SKM-1 (cell line): ENCODE results near the gene KIAA1217.

ENCODE experiments used
- DNase-seq: peaks from one replicate; lab custom pipeline; 2025; ENCODE audit not compliant: unreplicated experiment; lab: John Stamatoyannopoulos, UW

KIAA1217 gene

GRCh38 chr10:24208661-24209431 lies at the start of gene KIAA1217:
Gene KIAA1217 (plus strand): TSS chr10:24209138. CDS start chr10:24209194, 56 bp downstream.
- DNase-seq = no peak

- DNase-seq = no peak
Measured at GRCh38 chr10:24162206-24162985, 46.5 kb upstream of the KIAA1217 start.

GRCh38 chr10:24163485-24163884 lies 45.5 kb upstream of the KIAA1217 start:
- DNase-seq = no peak

GRCh38 chr10:24168258-24169170 lies 40.4 kb upstream of the KIAA1217 start:
- DNase-seq = no peak

GRCh38 chr10:24170199-24170598 lies 38.7 kb upstream of the KIAA1217 start:
- DNase-seq = no peak

- DNase-seq = no peak
Measured at GRCh38 chr10:24172909-24173308, 36.0 kb upstream of the KIAA1217 start.

GRCh38 chr10:24174014-24174413 lies 34.9 kb upstream of the KIAA1217 start:
- no peak for DNase-seq

GRCh38 chr10:24176658-24177057 lies 32.3 kb upstream of the KIAA1217 start:
- no peak for DNase-seq

GRCh38 chr10:24177636-24178035 lies 31.3 kb upstream of the KIAA1217 start:
- DNase-seq = no peak

GRCh38 chr10:24180891-24181290 lies 28.0 kb upstream of the KIAA1217 start:
- DNase-seq = no peak

- no peak for DNase-seq
Measured at GRCh38 chr10:24184455-24184854, 24.5 kb upstream of the KIAA1217 start.

- DNase-seq = no peak
Measured at GRCh38 chr10:24193330-24193729, 15.6 kb upstream of the KIAA1217 start.

- no peak for DNase-seq
Measured at GRCh38 chr10:24197263-24197662, 11.7 kb upstream of the KIAA1217 start.

GRCh38 chr10:24201503-24202180 lies 7.3 kb upstream of the KIAA1217 start:
- no peak for DNase-seq

- DNase-seq = no peak
Measured at GRCh38 chr10:24202181-24202570, 6.8 kb upstream of the KIAA1217 start.

- DNase-seq = no peak
Measured at GRCh38 chr10:24205821-24206220, 3.1 kb upstream of the KIAA1217 start.

- DNase-seq = no peak
Measured at GRCh38 chr10:24206334-24206733, 2.6 kb upstream of the KIAA1217 start.

GRCh38 chr10:24206926-24207325 lies 2.0 kb upstream of the KIAA1217 start:
- DNase-seq = no peak

- no peak for DNase-seq
Measured at GRCh38 chr10:24207341-24207740, 1.6 kb upstream of the KIAA1217 start.

GRCh38 chr10:24207781-24208611 lies 942 bp upstream of the KIAA1217 start:
- DNase-seq = no peak
